ENCODE data around the gene UNK.
A peak's percentile ranks its signal among the peaks of the same experiment; 100 is the strongest.

GRCh38 chr17:75784473-75785015 is at the start of gene UNK:
- peak in 2 of 6 experiments; percentile 18 to 26 for TF ChIP-seq CTCF (IDR thresholded peaks at IDR 0.05)
- TF ChIP-seq POLR2A (IDR thresholded peaks at IDR 0.05) = peak; percentile 40 to 83
